HG03575 (cell line): ENCODE data around the gene CDHR3.
"Not testable (repeated sequence)": the region's sequence is repeated elsewhere in the genome, so short reads cannot be mapped to it uniquely, and the experiment has no call there.

Experiments
- ATAC-seq: cut with Tn5 transposase; IDR thresholded peaks from one replicate; pipeline ENCODE4 v1.9.1; 2021; ENCODE audit not compliant: unreplicated experiment, insufficient number of reproducible peaks, low FRiP score; ENCODE audit errors: extremely low read depth

The CDHR3 gene

DNA sequence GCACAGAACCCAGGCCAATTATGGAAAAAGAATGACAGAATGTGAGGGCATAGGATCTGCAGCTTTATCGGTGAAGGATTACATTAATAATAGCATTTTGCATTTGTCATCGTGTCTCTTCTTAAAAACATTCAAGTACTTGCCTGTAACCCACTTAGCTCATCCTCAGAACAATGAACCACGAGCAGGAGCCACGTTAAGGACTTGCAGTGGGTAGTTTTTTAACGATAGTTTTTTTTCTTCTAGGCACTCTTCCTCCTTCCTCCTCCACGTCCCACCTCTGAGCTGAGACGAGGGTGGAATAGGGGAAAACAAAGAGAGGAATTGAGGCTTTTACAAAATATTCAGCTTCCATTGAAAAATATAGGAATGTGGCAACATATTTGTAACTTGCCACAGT lies 27.1 kb downstream of the CDHR3 start:
- no peak for ATAC-seq

DNA sequence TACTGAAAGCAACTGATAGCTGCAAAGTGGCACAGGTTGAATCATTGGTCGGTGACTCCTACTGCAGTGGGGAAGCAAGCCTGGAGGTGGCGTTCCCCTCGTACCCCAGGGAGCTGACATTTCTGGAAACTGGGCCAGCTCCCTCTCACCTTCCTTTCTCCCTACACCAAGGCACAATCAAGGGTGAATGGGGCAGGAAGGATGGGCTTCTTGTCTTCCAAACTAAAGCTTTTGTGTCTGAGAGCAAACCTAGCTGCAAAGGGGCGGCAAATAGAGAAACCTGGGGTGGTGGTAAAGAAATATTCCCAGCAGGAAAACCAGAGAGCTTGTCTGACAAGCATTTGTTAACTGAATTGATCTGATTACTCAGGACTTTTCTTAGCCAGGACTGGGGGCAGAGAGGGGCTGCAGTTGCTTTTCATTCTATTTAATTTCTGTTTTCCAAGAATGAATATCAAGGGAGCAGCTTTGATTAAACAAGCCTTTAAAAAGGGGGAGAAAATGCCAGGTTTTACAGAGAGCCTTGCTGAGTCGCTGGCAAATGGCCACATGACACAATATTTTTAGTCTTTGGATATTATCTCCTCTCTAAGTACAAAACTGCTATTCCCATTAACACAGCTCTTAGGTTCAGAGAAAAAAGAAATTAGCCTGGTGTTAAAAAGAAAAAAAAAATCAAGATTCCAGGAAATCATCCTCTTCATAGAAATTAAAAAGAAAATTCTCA lies 27.8 kb downstream of the CDHR3 start:
- no peak for ATAC-seq

DNA sequence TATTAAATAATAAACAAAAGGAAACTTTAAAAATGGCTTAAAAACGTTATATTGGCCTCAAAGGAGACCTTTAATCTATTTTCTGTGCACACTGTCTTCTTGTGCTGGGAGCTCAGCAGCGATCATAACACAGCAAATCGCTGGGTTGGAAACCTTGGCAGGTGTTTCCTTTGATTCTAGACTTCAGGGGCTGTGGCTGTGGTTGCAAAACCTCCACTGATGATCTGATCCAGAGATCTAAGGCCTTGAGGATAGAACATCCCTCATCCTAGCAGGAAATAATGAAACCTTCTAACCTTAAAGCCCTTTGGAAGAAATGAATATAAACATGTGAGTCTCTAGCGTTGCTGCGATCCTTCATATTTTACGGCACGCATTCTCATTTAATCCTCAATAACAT lies 29.8 kb downstream of the CDHR3 start:
- no peak for ATAC-seq

DNA sequence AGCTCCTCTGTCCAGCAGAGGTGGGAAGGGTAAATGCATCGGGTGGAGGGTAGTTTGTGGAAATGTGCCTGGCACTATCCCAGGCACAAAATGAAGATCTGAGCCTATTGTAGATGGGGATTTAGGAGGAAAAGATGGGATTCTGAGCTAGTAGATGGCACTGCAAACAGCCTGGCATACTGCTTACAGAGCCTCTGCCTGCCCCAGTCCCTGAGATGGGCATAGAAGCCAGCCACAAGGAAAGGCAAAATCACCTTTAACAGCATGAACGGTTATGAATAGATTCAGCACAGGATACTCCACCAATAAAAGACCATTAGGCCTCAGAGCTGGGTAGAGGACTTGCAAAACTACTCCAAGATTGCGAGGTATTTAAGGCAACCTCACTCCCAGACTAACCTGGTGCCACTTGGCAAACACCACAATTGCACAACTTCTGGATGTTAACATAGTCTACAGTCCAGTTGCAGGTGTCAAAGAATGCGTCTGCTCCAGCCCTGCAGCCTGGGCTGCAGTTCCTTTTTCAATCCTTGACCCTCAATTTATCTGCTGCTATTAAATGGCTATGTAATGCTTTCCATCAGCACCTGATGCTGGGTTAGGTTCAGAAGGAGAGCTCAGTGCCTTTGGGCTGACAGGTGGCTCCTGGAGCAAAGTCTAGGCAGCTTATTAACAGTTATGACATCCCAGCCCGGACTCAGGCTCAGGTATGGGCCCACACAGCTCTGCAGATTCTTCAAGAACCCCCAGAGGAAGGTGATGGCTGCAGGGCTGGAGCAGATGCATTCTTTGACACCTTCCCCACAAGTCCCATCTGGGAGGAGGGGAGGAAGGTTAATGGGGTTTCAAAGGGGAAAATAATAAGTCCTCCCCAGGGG lies 34.0 kb downstream of the CDHR3 start:
- ATAC-seq = no peak

DNA sequence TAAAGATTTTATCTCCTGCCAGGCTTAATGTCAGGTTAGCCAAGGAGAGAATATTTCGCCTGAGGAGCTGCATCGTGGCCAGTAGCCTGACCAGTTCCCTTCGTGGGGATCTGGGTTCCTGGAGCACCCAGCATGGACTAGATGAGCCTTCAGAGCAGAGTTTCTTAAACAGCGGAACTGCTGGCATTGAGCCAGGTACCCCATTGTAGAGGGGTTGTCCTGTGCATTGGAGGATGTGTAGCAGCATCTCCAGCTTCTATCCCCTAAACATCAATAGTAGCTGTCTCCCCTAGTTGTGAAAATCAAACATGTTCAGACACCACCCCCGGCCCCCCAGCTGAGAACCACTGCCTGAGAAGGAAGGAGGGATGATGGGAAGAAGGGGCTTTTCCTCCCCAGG lies 36.2 kb downstream of the CDHR3 start:
- no peak for ATAC-seq

DNA sequence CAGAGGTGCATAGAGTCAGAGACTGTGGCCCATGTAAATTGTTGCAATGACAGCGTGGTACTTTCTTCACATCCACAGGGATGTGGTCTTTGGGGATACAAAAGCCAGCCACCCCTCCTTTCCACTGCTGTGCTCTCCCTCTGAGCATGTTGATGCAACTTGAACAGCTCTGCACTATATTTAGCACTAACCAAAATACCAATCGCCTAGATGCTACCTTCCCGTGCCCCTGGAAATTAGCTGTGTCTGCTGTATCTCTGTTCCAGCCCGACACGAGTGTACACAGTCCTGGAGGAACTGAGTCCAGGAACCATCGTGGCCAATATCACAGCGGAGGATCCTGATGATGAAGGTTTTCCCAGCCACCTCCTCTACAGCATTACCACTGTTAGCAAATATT lies 38.1 kb downstream of the CDHR3 start:
- no peak for ATAC-seq

DNA sequence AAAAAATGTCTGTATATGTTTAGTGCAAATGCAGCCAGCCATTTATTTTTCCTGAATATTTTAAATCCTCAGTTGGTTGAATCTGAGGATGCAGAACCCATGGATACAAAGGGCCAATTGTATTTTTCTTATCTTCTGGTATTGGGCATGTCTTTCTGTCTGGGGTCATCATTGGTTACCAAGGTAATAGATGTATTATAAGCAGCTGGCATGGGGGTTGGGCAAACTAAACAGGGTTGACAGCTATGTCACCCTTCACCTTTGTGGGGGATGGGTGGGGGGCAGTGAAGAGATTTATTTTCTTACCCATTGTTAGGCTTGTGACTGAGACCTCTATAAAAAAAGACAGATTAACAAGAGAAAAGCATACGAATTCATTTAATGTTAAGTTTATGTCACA lies 38.8 kb downstream of the CDHR3 start:
- ATAC-seq = no peak

DNA sequence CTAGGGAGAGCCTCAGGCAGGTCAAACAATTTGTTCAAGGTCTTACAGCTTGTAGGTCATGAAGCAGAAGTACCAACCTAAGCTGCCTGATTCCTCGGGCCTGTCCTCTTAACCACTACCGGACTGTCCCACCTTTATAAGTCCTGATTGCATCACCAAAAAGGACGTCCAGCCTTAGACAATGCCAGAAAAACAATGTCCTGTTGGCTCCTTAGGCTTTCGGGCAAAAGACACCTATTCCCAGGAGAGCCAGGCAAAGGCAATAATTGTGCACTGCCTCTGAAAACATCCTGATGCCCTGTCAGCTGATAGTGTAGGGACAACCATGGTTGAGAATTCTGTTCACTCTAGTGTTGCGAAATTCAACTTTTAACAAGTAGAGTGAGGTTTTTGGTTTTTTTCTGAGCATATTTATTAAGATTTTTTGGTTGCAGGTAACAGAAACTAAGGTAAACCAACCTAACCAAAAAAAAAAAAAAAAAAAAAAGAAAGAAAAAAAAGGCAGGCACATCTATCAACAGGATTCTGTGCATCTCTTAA lies 40.5 kb downstream of the CDHR3 start:
- no peak for ATAC-seq

DNA sequence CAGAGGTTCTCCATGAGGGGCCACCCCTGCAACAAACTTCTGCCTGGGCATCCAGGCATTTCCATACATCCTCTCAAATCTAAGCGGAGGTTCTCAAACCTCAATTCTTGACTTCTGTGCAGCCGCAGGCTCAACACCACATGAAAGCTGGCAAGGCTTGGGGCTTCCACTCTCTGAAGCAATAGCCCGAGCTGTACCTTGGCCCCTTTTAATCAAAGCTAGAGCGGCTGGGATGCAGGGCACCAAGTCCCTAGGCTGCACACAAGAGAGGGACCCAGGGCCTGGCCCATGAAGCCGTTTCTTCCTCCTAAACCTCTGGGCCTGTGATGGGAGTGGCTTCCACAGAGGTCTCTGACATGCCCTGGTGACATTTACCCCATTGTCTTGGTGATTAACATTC lies 43.8 kb downstream of the CDHR3 start:
- ATAC-seq = no peak

DNA sequence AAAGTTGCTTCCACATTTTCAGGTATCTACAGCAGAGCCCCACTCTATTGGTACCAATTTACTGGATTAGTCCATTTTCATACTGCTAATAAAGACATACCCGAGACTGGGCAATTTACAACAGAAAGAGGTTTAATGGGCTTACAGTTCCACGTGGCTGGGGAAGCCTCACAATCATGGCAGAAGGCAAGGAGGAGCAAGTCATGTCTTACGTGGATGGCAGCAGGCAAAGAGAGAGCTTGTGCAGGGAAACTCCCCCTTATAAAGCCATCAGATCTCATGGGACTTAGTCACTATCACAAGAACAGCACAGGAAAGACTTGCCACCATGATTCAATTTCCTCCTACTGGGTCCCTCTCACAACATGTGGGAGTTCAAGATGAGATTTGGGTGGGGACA lies 44.7 kb downstream of the CDHR3 start:
- ATAC-seq = not testable (repeated sequence)

DNA sequence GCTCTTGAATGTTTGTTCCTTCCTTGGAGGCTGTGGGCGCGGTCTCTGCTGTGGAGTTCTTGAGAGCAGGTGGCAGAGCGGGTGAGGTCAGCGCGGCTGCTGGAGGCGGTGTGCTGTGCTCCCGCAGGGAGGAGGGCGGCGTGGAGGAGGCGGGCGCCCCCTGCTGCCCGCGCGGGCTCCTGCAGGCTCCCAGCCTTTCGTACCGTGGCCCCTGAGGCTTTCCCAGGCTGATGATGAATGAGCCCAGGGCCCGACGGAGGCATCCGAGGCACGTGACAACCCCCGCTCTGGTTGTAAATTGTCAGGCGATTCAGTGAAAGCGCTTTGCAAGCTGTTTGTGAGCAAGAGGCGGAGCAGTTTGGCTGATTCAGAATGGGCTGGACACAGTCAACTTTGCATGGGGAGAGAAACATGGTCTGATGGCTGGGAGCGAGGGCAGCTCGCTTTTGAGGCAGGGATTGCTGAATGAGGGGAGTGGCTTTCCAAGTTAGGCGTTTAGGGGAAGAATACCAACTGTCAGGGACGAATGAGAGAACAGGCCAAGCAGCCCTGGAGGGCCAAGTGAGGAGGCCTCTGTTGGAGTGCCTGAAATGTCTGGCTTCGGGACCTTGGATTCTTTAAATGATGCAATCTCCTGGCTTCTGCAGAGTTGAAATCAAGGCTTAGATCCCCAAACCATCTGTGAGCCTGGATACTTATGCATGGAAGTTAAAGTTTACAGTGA lies 46.6 kb downstream of the CDHR3 start:
- no peak for ATAC-seq

DNA sequence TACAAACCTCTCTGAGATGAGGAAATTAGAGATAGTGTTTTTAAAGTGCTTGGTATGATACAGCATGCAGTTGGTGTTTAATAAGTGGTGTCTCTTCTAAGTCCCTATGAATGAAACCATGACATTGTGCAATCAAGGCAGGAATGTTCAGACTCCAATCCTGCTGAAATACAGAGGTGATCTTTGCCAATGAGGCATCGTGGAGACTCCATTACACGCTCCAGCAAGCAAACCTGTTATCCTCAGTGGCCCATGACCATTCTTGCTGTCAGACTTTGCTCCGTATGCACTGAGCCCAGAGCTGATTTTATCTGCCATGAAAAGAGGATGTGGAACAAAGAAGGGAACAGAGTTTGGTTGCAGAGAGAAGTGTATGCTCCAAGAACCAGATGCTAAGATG lies 47.3 kb downstream of the CDHR3 start:
- no peak for ATAC-seq

DNA sequence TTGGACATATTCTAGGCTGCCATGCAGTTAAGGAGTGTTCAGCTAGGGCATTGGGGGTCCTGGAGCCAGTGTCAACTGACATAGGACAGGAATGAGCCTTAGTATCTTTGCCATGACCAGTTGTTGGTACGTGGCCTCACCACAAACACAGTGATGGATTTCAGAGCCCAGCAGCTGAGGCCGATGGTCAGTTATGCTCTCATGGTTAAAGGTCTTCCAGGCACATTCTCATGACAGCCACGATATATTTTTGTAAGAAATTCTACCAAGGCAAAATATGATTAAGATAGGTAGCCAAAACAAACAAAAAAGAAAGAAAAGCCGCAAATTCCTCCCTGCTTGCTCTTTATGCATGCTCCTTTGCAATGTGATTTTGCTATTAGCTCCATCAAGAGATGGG lies 47.8 kb downstream of the CDHR3 start:
- ATAC-seq = no peak

DNA sequence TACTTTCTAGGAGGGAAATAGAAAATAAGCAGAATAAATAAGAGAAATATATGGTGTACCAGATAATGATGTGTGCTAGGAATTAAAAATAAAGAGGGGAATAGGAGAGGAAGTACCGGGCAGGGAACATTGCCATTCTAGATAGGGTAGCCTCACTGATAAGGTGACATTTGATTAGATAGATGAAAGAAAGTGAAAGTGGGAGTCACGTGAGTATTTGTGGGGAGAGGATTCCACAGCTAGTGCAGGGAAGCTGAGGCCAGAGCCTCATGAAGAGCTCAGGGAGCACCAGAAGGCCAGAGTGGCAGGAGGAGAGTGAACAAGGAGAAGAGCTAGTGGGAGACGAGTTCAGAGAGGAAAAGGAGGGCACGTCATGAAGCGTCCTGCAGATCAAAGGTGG lies 49.1 kb downstream of the CDHR3 start:
- no peak for ATAC-seq

DNA sequence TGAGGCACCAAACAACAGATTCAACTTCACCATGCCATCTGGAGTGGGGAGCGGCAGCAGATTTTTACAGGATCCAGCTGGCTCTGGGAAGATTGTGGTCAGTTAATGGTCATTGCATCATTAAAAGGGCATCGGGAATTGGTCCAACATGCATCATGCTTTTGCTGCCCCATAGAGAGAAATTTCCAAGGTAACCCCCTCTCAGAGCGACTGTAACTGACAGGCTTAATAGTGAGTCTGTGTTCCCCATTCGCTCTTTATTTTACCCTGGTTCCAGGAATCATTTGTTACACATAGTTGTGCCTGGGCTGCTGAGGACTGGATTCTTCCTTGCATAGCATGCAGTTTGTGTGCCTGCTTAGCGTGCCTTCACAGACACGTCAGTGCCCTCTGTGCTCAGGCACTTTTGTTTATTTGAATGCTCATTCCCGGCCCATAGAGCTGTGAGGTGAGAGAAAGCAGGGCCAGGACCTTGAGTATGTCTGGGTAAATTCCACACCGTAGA lies 49.9 kb downstream of the CDHR3 start:
- ATAC-seq = no peak

DNA sequence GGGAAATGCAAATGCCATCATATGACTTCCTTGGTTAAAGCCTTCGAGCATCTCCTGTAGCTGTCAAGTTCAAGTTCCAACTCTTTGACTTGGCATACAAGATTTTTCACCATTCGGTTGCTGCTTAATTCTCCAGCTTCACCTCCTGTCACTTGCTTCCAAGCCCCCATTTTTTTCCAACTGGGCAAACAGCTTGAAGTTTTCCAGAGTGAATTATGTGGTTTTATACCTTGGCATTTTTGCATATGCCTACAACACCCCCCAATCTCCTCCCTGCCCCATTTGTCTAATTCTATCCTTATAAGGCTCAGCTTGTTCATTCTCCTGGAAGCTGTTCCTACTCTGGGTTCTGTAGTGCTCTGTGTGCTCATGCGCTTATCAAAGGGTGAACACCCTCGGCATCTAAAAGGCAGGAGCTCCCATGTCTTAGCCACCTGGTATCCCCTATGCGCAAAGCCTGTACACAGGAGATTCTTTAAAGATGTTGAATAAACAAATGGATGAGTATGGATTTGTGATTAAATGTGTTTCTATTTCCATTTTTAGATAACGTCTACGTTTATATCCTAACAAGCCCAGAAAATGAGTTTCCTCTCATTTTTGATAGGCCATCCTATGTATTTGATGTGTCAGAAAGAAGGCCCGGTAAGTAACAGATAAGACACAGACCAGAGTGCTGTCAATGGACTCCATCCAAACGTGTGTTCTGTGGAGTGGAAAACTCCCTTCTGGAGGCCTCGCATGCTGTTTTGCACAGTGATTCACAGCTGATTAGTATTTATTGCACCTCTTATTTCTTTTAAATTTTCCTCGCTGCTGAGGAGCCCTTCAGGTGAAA lies 52.5 kb downstream of the CDHR3 start:
- ATAC-seq = no peak

DNA sequence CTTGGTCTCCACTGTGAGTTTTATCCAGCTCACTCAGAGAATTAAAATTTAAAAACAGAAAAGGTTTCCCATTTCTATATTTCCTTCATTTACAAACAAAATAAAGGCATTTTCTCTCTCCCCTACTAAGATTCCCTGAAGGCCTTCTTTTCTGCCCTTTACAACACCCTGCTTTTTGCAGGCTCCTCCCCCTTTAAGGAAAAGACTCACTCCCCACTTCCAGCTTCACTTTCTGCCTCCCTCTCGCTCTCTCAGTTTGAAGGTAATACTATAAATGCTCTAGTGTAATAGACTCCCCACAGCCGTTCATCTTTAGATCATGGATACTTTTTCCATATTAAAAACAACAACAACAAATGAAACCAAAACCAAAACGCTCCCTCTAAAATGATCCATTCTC lies 53.3 kb downstream of the CDHR3 start:
- no peak for ATAC-seq

DNA sequence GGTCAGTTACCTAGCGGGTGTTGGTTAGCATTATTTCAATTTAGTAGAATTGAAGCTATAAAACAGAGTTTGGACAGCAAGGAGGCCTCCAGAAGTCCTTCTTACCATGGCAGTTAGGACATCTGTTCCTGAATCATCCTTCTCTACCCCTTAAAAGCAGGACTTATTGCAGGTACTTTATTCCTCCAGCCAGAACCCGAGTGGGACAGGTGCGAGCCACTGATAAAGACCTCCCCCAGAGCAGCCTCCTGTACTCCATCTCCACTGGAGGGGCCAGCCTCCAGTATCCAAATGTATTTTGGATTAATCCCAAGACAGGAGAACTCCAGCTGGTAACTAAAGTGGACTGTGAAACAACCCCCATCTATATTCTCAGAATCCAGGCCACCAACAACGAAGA lies 54.6 kb downstream of the CDHR3 start:
- no peak for ATAC-seq
